Heart left ventricle (tissue), 13 donors: Measurements from ENCODE around the gene DBX1.

Experiments used
- CTCF ChIP-seq, 12 donors: fragments of 200-600 bp; sonication (generic) in 4 of 12; IDR thresholded peaks; one replicate each; pipeline versions ENCODE4 v1.5.0 to v1.8.0; 2018 to 2022; ENCODE audit warnings: antibody characterized with exemption in 12 of 12, mild to moderate bottlenecking in 5 of 12
- POLR2A ChIP-seq, 2 donors: fragments of 450-650 bp; IDR thresholded peaks; one replicate each; pipeline ENCODE4 v1.6.1; 2017; ENCODE audit warnings: antibody characterized with exemption in 2 of 2, mild to moderate bottlenecking in 2 of 2, moderate library complexity in 2 of 2
- donor health status: ischemic (EF 13 %, LVEDD 7.1; RV severe dilation, severe dysfunction).
- donor health status: DM: no; HTN: yes; CAD: no.
- donor health status: DM: no; HTN: no; CAD: no.
- donor health status: ischemic (EF 25% LVEDD 6.9; RV normal size, moderate dysfunction).
- donor health status: ischemic (EF 25% LVEDD 5.7; RV mildly dilated, moderate dysfunction).
- donor health status: ischemic (EF 35%, LVEDD 5.7; RV mildly dilated, moderate dysfunction).
- donor health status: nonischemic (EF 11% LVEDD 7.7; RV severe dilation, severe dysfunction).
- donor health status: DM: yes; HTN: yes; CAD: no.
- donor health status: PGD.
- donor health status: ischemic (EF 29% LVEDD 5.4; RV normal size, mild dysfunction).
- donor health status: nonischemic (EF 23%, LVEDD 6.1; RV moderate dilation, normal function).

GRCh38 chr11:20178976-20179375, 18.7 kb upstream of the DBX1 start:
- TF ChIP-seq CTCF (IDR thresholded peaks at IDR 0.05): no peak
- no peak for TF ChIP-seq POLR2A (IDR thresholded peaks at IDR 0.05)
